ENCODE data around the gene GSTM3.

GSTM3 gene

DNA sequence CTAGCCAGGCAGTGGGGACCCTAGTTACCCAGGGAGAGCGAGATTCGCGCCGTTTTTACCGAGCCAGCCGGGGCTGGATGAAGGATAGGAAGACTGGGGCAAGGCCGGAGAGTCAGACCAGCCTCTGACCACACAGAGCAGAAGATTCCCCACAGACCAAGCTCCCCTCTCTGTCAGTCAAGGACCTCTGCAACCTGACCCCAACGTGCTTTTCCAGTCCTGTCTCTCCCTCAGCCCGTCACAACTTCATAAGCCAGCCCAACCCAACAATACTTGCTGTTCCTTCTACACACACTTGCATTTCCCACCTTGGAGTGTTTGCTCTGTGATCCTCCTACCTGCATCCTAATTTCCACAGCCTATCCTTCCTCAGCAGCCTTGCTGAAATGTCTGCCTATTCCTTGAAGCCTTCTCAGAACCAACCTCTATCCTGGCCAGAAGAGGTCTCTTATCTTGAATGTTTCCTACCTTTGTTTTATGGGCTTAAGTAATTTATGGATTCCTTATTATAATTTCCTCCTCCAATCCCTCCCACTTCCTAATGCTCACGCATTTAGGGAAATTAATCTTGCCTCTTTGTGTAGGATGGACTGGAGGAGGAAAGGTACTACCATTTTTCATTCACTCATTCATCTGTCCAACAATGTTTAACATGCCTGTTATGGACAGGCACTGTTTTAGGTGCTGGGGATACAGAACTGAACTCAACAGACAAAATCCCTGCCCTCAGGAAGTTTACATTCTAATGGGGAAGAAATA lies at the start of gene GSTM3:
TSS of gene GSTM3 (minus strand) at position 424 of the 759 bp plus-strand sequence. CDS start 751 bp downstream, outside the sequence.
- no peak for TF ChIP-seq GATA2 (IDR thresholded peaks at IDR 0.05; ENCODE audit: low read depth, low read length)
- TF ChIP-seq GATA3 (IDR thresholded peaks at IDR 0.05; ENCODE audit: low read depth, low read length): no peak

DNA sequence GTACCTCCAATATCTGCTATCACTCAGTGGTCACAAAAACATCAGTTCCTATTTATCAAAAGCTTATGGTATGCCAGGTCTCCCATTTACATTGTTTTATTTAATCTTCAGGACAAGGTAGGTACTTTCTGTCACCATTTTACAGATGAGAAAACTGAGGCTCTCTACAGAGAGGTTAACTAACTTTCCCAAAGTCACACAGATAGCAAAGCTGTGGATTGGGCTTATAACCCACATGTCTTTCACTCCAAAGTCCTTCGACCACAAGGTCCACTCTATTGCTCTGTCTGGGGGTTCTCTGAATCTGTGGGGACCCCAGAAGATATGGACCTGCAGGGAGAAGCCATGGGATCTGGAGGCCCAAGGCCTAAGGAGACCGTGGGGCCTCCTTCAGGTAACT lies 49.5 kb upstream of the GSTM3 start:
- TF ChIP-seq GATA3 (IDR thresholded peaks at IDR 0.05; ENCODE audit: low read depth, low read length) (no peak), GATA2 (IDR thresholded peaks at IDR 0.05; ENCODE audit: low read depth, low read length) (no peak)

- no peak for TF ChIP-seq GATA2 (IDR thresholded peaks at IDR 0.05; ENCODE audit: low read depth, low read length)
These were observed 48.8 kb upstream of the GSTM3 start for GRCh38 chr1:109789551-109790180.

DNA sequence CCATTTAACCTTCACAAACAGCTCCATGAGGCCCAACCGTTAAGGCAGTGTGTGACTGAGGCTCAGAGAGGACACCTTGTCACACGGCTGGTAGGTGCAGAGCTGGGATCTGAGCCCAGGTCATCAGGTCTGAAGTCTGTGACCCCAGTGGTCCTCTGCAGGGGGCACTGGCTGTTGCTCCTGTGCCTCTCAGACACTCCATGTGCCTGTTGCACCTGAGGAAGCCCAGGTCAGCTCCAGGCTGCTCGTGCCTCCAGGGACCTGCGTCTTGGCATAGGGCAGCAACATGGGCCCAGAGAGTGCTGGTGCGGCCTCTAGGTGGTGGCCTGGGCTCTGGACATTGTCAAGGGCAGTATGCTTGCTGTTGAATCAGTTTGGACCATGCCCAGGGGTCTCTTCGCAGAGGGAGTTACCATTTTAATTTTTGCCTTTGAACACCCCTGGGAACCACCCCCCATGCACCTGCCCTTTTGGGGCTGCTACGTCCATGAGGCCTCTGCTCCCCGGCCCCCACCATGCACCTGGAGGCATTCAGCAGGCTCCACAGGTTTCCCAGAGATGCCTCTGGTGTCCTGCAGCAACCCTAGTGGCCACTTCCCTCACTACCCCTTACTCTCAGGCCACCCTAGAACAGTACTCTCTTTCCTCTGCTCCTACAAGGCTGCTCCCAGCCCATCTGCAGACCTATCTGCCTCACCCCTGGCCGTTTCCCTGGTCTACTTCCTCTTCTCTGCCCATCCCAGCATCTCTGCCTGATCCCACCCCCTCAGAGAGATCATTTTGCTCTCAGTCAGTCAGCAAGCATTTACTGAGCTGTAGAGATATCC lies 48.1 kb upstream of the GSTM3 start:
- TF ChIP-seq GATA3 (IDR thresholded peaks at IDR 0.05; ENCODE audit: low read depth, low read length) (no peak), GATA2 (IDR thresholded peaks at IDR 0.05; ENCODE audit: low read depth, low read length) (no peak)

- TF ChIP-seq GATA2 (IDR thresholded peaks at IDR 0.05; ENCODE audit: low read depth, low read length) (no peak), GATA3 (IDR thresholded peaks at IDR 0.05; ENCODE audit: low read depth, low read length) (no peak)
These were observed 47.2 kb upstream of the GSTM3 start for GRCh38 chr1:109787845-109788601.

DNA sequence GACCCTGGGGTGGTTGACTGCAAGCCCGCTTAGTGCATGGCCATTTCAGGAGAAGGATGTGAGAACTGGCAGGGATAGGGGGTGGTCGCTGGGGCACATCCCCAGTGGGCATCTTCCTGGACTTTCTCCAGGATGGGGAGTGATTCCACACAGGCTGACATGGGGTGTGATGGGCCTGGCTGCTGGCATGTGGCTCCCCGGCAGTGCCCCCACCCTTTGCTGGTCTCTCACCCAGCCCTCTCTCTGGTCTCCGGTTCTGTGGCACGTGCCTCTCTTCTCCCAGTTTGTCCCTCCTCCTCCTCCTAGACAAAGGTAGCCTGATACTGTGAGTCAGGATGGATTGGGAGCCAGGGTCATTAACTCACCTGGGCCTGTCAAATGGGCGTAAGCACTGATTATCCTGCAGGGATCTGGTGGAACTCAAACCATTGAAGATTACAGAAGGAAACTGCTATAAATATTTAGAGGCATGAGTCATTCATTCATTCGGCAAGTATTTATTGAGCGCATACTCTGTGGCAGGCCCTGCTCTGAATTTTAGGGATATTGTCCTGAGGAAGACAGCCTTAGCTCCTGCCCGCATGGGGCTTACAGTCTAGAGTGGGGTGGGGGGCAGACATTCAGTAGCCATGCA lies 46.5 kb upstream of the GSTM3 start:
- TF ChIP-seq GATA2 (IDR thresholded peaks at IDR 0.05; ENCODE audit: low read depth, low read length): no peak
- no peak for TF ChIP-seq GATA3 (IDR thresholded peaks at IDR 0.05; ENCODE audit: low read depth, low read length)

- TF ChIP-seq GATA2 (IDR thresholded peaks at IDR 0.05; ENCODE audit: low read depth, low read length): no peak
- no peak for TF ChIP-seq GATA3 (IDR thresholded peaks at IDR 0.05; ENCODE audit: low read depth, low read length)
These were observed 45.7 kb upstream of the GSTM3 start for GRCh38 chr1:109786531-109787021.

DNA sequence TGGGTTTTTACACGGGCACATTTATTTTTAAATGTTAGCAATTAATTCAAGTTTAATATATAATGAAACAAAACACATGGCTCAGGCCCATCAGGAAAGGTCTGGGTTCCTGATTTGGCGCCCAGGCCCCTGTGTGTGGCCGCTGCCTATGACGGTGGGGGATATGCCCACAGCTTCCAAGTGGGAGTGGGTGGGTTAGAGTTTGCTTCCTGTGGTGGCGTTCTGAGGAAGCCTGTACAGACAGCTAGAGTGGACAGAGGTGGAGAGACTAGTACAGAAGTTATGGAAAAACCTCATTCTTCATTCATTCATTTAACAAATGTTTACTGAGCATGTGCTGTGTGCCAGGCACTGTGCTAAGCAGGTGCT lies 45.3 kb upstream of the GSTM3 start:
- TF ChIP-seq GATA2 (IDR thresholded peaks at IDR 0.05; ENCODE audit: low read depth, low read length) (no peak), GATA3 (IDR thresholded peaks at IDR 0.05; ENCODE audit: low read depth, low read length) (no peak)

DNA sequence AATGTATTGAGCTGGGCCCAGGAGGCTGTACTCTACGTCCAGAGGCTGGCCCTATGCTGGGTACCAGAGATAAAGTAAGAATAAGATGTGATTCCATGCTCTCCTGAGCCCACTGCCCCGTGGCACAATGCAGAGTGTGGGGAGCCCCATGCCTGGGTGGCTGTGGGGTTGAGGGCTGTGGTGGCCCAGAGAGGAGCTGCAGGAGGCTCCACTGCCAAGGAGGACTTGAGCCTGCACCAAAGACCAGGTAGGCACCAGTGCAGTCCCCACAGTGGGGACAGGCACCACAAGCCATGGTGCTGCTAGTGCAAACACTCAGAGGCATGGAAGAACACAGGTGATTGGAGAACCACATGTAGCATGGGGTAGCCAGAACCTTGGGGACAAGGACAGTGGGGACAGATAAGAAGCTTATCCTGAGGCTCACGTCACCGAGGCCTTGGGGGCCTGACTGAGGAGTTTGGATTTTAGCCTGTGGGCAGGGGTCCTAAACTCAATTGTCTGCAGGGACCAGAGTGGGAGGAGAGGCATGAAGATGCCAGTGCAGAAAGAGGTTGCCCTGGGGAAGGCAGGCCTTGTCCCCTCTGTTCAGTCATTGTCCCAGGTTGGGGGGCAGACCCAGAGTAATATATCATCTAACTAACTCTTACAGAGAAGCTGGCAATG lies 44.7 kb upstream of the GSTM3 start:
- TF ChIP-seq GATA3 (IDR thresholded peaks at IDR 0.05; ENCODE audit: low read depth, low read length) (no peak), GATA2 (IDR thresholded peaks at IDR 0.05; ENCODE audit: low read depth, low read length) (no peak)

- no peak for TF ChIP-seq GATA3 (IDR thresholded peaks at IDR 0.05; ENCODE audit: low read depth, low read length)
- no peak for TF ChIP-seq GATA2 (IDR thresholded peaks at IDR 0.05; ENCODE audit: low read depth, low read length)
These were observed 43.9 kb upstream of the GSTM3 start for GRCh38 chr1:109784551-109785252.

GRCh38 chr1:109783436-109783835 lies 42.6 kb upstream of the GSTM3 start:
- TF ChIP-seq GATA2 (IDR thresholded peaks at IDR 0.05; ENCODE audit: low read depth, low read length): no peak

DNA sequence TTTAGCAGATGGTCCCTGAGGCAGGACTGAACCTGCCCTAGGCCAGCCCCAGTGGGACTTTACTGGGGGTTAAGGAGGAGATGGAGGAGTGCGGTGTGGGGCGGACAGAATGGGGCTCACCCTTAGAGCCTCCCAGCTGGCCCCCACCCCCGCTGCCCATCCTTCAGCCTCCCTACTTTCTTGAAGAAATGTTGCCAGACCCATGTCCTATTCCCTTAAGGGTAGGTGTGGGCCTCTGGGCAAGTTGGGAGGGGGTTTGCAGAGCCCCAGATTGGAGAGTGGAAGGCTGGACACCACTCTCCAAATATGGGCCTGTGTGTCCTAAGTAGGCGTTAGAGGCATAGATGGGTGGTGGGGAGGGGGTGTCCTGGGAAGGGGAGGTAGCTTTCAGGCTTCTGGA lies 42.1 kb upstream of the GSTM3 start:
- TF ChIP-seq GATA2 (IDR thresholded peaks at IDR 0.05; ENCODE audit: low read depth, low read length) (no peak), GATA3 (IDR thresholded peaks at IDR 0.05; ENCODE audit: low read depth, low read length) (no peak)
